DOHH2 (cell line): ENCODE measurements around the gene HS3ST4.

Experiments used
- H3F3A ChIP-seq: fragments of 200-600 bp; sonication (generic), shearing (Covaris generic); 2 replicates; pipeline ENCODE4 v1.6.0; 2016; ENCODE audit warnings: antibody characterized with exemption, mild to moderate bottlenecking; ENCODE audit not compliant: control insufficient read depth, insufficient read depth
- H3K27ac ChIP-seq: fragments of 200-600 bp; sonication (generic); 2 replicates; pipeline ENCODE4 v1.5.1; 2014; ENCODE audit warnings: low read depth, mild to moderate bottlenecking, low read length, moderate library complexity
- H3K27me3 ChIP-seq: fragments of 200-600 bp; sonication (generic); 2 replicates; pipeline ENCODE4 v1.6.1; 2014; ENCODE audit warnings: mild to moderate bottlenecking, low read length, mixed read lengths; ENCODE audit not compliant: control insufficient read depth
- H3K36me3 ChIP-seq: fragments of 200-600 bp; sonication (generic); 2 replicates; pipeline ENCODE4 v1.6.1; 2014; ENCODE audit warnings: mild to moderate bottlenecking, low read length, moderate library complexity, mixed read lengths; ENCODE audit not compliant: control insufficient read depth
- H3K4me1 ChIP-seq: fragments of 200-600 bp; sonication (generic); 2 replicates; pipeline ENCODE4 v1.6.1; 2014; ENCODE audit warnings: mild to moderate bottlenecking, low read length, mixed read lengths; ENCODE audit not compliant: control insufficient read depth
- H3K4me2 ChIP-seq: fragments of 200-600 bp; sonication (generic); 2 replicates; pipeline ENCODE4 v1.6.0; 2014; ENCODE audit warnings: mild to moderate bottlenecking, low read length, moderate library complexity
- H3K4me3 ChIP-seq: fragments of 200-600 bp; sonication (generic); 2 replicates; pipeline ENCODE4 v1.5.1; 2014; ENCODE audit warnings: mild to moderate bottlenecking, low read length, mixed read lengths
- H3K79me2 ChIP-seq: fragments of 200-600 bp; sonication (generic); 2 replicates; pipeline ENCODE4 v1.6.1; 2014; ENCODE audit warnings: mild to moderate bottlenecking, low read length, mixed read lengths; ENCODE audit not compliant: control insufficient read depth
- H3K9me2 ChIP-seq: fragments of 200-600 bp; sonication (generic); replicated peaks from 2 replicates; pipeline ENCODE4 v1.6.1; 2014; ENCODE audit warnings: mild to moderate bottlenecking, low read length, mixed read lengths; ENCODE audit not compliant: control insufficient read depth
- H3K9me3 ChIP-seq: fragments of 200-600 bp; sonication (generic); 2 replicates; pipeline ENCODE4 v1.6.1; 2014; ENCODE audit warnings: antibody characterized with exemption, low read length, mixed read lengths; ENCODE audit not compliant: control insufficient read depth, insufficient read depth
- H4K20me1 ChIP-seq: fragments of 200-600 bp; sonication (generic); 2 replicates; pipeline ENCODE4 v1.6.0; 2014; ENCODE audit warnings: low read depth, mild to moderate bottlenecking, antibody characterized with exemption, low read length, moderate library complexity; ENCODE audit not compliant: control insufficient read depth, insufficient read depth
- CTCF ChIP-seq: fragments of 200-600 bp; sonication (generic); IDR thresholded peaks from one replicate; pipeline ENCODE4 v1.5.1; 2014; ENCODE audit warnings: antibody characterized with exemption, mild to moderate bottlenecking, low read depth, low read length; ENCODE audit not compliant: poor library complexity, severe bottlenecking
- EZH2phosphoT487 ChIP-seq: fragments of 200-600 bp; sonication (generic); IDR thresholded peaks from 2 replicates; pipeline ENCODE4 v1.6.1; 2017; ENCODE audit warnings: borderline replicate concordance, mild to moderate bottlenecking, antibody characterized with exemption, low read length, moderate library complexity, mixed read lengths

Gene HS3ST4

GRCh38 chr16:25855818-25856217 lies 164.1 kb downstream of the HS3ST4 start:
- Histone ChIP-seq H3K79me2 (no peaks in the 10 kb centered on the region), H3F3A (no peaks in the 10 kb centered on the region), H3K27me3 (no peaks in the 10 kb centered on the region), H3K4me3 (no peak overlapping the region), H3K36me3 (no peaks in the 10 kb centered on the region), H3K4me2 (no peak overlapping the region), H3K9me3 (no peaks in the 10 kb centered on the region), H3K27ac (no peak overlapping the region), H3K9me2 (no peaks in the 10 kb centered on the region), H4K20me1 (no peaks in the 10 kb centered on the region), H3K4me1 (no peaks in the 10 kb centered on the region)
- TF ChIP-seq EZH2phosphoT487 (no peak), CTCF (no peak)

GRCh38 chr16:25859645-25860044 lies 167.9 kb downstream of the HS3ST4 start:
- Histone ChIP-seq H3K4me3 (no peak overlapping the region), H3K9me3 (no peaks in the 10 kb centered on the region), H3K36me3 (no peaks in the 10 kb centered on the region), H4K20me1 (no peaks in the 10 kb centered on the region), H3K27me3 (no peaks in the 10 kb centered on the region), H3F3A (no peaks in the 10 kb centered on the region), H3K4me2 (no peak overlapping the region), H3K4me1 (no peaks in the 10 kb centered on the region), H3K27ac (no peak overlapping the region), H3K79me2 (no peaks in the 10 kb centered on the region), H3K9me2 (no peaks in the 10 kb centered on the region)
- TF ChIP-seq CTCF (no peak), EZH2phosphoT487 (no peak)

GRCh38 chr16:25867041-25867440 lies 175.3 kb downstream of the HS3ST4 start:
- Histone ChIP-seq H3K4me2 (no peak overlapping the region), H3K79me2 (no peaks in the 10 kb centered on the region), H3K9me2 (no peaks in the 10 kb centered on the region), H3K36me3 (no peaks in the 10 kb centered on the region), H4K20me1 (no peaks in the 10 kb centered on the region), H3F3A (no peaks in the 10 kb centered on the region), H3K27me3 (no peaks in the 10 kb centered on the region), H3K9me3 (no peaks in the 10 kb centered on the region), H3K4me3 (no peak overlapping the region), H3K4me1 (no peaks in the 10 kb centered on the region), H3K27ac (no peak overlapping the region)
- no peak for TF ChIP-seq EZH2phosphoT487
- TF ChIP-seq CTCF = no peak

DNA sequence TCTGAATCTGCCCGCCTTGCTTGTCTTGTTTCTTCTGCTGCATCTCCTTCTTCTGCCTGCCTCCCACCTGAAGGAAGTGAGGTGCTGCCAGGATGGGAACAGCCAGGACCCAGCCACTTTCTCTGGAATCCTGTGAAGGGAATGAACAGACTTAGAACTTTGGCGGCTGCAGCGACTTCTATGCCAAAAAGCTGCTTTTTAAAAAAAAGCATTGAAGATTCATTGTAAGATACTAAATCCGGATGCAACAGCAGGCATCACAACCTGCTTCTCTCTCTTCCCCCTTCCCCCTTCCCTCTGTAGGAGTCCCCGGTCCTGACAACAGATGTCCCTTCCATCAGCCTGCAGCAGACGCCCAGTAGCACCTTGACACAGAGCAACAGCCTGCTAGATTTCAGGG lies 176.3 kb downstream of the HS3ST4 start:
- TF ChIP-seq CTCF (no peak), EZH2phosphoT487 (no peak)
- Histone ChIP-seq H3K4me2 (no peak overlapping the region), H3K4me3 (no peak overlapping the region), H3K27me3 (no peaks in the 10 kb centered on the region), H3K36me3 (no peaks in the 10 kb centered on the region), H3K27ac (no peak overlapping the region), H3K79me2 (no peaks in the 10 kb centered on the region), H3K9me3 (no peaks in the 10 kb centered on the region), H3K9me2 (no peaks in the 10 kb centered on the region), H3K4me1 (no peaks in the 10 kb centered on the region), H3F3A (no peaks in the 10 kb centered on the region), H4K20me1 (no peaks in the 10 kb centered on the region)
